DMS 273 treated with DMSO at 0.1 percent for 48 hours (cell line): Measurements from ENCODE around the gene INAFM2.

ENCODE experiments used
- DNase-seq: peaks from one replicate; lab custom pipeline; 2025; lab: John Stamatoyannopoulos, UW

The INAFM2 gene

GRCh38 chr15:40329804-40330203 lies 6.3 kb downstream of the INAFM2 start:
- no peak for DNase-seq

GRCh38 chr15:40330368-40330836 lies 6.9 kb downstream of the INAFM2 start:
- DNase-seq, result no peak

GRCh38 chr15:40331026-40331425 lies 7.5 kb downstream of the INAFM2 start:
- DNase-seq, result no peak

GRCh38 chr15:40331637-40332036 lies 8.1 kb downstream of the INAFM2 start:
- DNase-seq, result no peak

- no peak for DNase-seq
Measured at GRCh38 chr15:40332113-40332781, 8.8 kb downstream of the INAFM2 start.

- no peak for DNase-seq
Measured at GRCh38 chr15:40333922-40334492, 10.5 kb downstream of the INAFM2 start.

GRCh38 chr15:40334541-40334940 lies 11.0 kb downstream of the INAFM2 start:
- DNase-seq, result no peak

GRCh38 chr15:40334941-40335795 lies 11.7 kb downstream of the INAFM2 start:
- no peak for DNase-seq

- DNase-seq, result peak; percentile 39
Measured at GRCh38 chr15:40335938-40336743, 12.6 kb downstream of the INAFM2 start.

- no peak for DNase-seq
Measured at GRCh38 chr15:40336744-40337122, 13.2 kb downstream of the INAFM2 start.

GRCh38 chr15:40337597-40337996 lies 14.1 kb downstream of the INAFM2 start:
- DNase-seq, result no peak

- peak; percentile 9 for DNase-seq
Measured at GRCh38 chr15:40338041-40338657, 14.7 kb downstream of the INAFM2 start.

- no peak for DNase-seq
Measured at GRCh38 chr15:40338921-40339620, 15.6 kb downstream of the INAFM2 start.

- DNase-seq, result no peak
Measured at GRCh38 chr15:40339621-40339945, 16.1 kb downstream of the INAFM2 start.

- DNase-seq, result no peak
Measured at GRCh38 chr15:40340038-40340739, 16.7 kb downstream of the INAFM2 start.

- DNase-seq, result peak; percentile 70
Measured at GRCh38 chr15:40340740-40341400, 17.4 kb downstream of the INAFM2 start, which contains the start of gene CCDC9B. CCDC9B (minus strand) TSS chr15:40340939; CDS start chr15:40340819, 120 bp downstream.

GRCh38 chr15:40342416-40343320 lies 19.2 kb downstream of the INAFM2 start:
- no peak for DNase-seq

- DNase-seq, result no peak
Measured at GRCh38 chr15:40343512-40343911, 20.0 kb downstream of the INAFM2 start.

- DNase-seq, result no peak
Measured at GRCh38 chr15:40344217-40344616, 20.7 kb downstream of the INAFM2 start.
